Measurements from ENCODE around the gene PPM1J. TPM values are rescaled to one million over a fixed set of nuclear protein-coding genes. Genes with fewer than 3 reads are reported as not detected.

PPM1J gene
- total and polyA plus RNA-seq, 2 donors (not counting 1 experiment from before 2014, with no cell fraction given): 0.79 to 0.83 TPM

GRCh38 chr1:112761714-112762480, 46.8 kb upstream of the PPM1J start:
- no peak overlapping the region for H3K4me3 ChIP-seq (replicated peaks in 1 of 4; ENCODE audit: control extremely low read depth in 1 of 4, insufficient read depth in 1 of 4, low read depth in 3 of 4, low read length in 4 of 4)
- no peaks in the 10 kb centered on the region for H3K79me2 ChIP-seq (ENCODE audit: control insufficient read depth, insufficient read depth, low read length)
- no peak overlapping the region for H3K9ac ChIP-seq (ENCODE audit: insufficient read depth, low read length)
- H3K4me1 ChIP-seq (ENCODE audit: control insufficient read depth, extremely low read depth, insufficient read depth, low read length): no peaks in the 10 kb centered on the region
- TF ChIP-seq EZH2 (IDR thresholded peaks at IDR 0.05; ENCODE audit: low read length, missing control alignments): no peak
- TF ChIP-seq, protein P1, sequence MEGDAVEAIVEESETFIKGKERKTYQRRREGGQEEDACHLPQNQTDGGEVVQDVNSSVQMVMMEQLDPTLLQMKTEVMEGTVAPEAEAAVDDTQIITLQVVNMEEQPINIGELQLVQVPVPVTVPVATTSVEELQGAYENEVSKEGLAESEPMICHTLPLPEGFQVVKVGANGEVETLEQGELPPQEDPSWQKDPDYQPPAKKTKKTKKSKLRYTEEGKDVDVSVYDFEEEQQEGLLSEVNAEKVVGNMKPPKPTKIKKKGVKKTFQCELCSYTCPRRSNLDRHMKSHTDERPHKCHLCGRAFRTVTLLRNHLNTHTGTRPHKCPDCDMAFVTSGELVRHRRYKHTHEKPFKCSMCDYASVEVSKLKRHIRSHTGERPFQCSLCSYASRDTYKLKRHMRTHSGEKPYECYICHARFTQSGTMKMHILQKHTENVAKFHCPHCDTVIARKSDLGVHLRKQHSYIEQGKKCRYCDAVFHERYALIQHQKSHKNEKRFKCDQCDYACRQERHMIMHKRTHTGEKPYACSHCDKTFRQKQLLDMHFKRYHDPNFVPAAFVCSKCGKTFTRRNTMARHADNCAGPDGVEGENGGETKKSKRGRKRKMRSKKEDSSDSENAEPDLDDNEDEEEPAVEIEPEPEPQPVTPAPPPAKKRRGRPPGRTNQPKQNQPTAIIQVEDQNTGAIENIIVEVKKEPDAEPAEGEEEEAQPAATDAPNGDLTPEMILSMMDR (conservative IDR thresholded peaks at IDR 0.05 in 1 of 2, IDR thresholded peaks at IDR 0.05 in 1 of 2; ENCODE audit: low read depth in 1 of 2, low read length in 2 of 2): no peak
- H2AFZ ChIP-seq (ENCODE audit: low read length): no peak overlapping the region
- H4K20me1 ChIP-seq (ENCODE audit: control insufficient read depth, extremely low read depth, insufficient read depth, low read length): no peaks in the 10 kb centered on the region
- H3K9me3 ChIP-seq (ENCODE audit: control insufficient read depth, insufficient read depth, low read depth, low read length): no peaks in the 10 kb centered on the region
- H3K27ac ChIP-seq (ENCODE audit: insufficient read depth, low read length): no peak overlapping the region
- DNase-seq (ENCODE audit: low read depth in 2 of 2): no peak
- no peak overlapping the region for H3K4me2 ChIP-seq (ENCODE audit: extremely low read depth, insufficient read depth, low read length)
- no peaks in the 10 kb centered on the region for H3K36me3 ChIP-seq (ENCODE audit: control insufficient read depth, insufficient read depth, low read length)
- peaks cover 4% of the 10 kb centered on the region for H3K27me3 ChIP-seq (ENCODE audit: control insufficient read depth, insufficient read depth, low read length)

GRCh38 chr1:112759228-112759627, 44.1 kb upstream of the PPM1J start:
- Histone ChIP-seq H3K27me3 (ENCODE audit: control insufficient read depth, insufficient read depth, low read length) (peaks cover 4% of the 10 kb centered on the region), H3K9ac (ENCODE audit: insufficient read depth, low read length) (no peak overlapping the region), H2AFZ (ENCODE audit: low read length) (no peak overlapping the region), H3K4me2 (ENCODE audit: extremely low read depth, insufficient read depth, low read length) (no peak overlapping the region), H3K4me1 (ENCODE audit: control insufficient read depth, extremely low read depth, insufficient read depth, low read length) (no peaks in the 10 kb centered on the region), H3K79me2 (ENCODE audit: control insufficient read depth, insufficient read depth, low read length) (no peaks in the 10 kb centered on the region), H3K9me3 (ENCODE audit: control insufficient read depth, insufficient read depth, low read depth, low read length) (no peaks in the 10 kb centered on the region), H4K20me1 (ENCODE audit: control insufficient read depth, extremely low read depth, insufficient read depth, low read length) (no peaks in the 10 kb centered on the region), H3K4me3 (replicated peaks in 1 of 4; ENCODE audit: control extremely low read depth in 1 of 4, insufficient read depth in 1 of 4, low read depth in 3 of 4, low read length in 4 of 4) (no peak overlapping the region), H3K27ac (ENCODE audit: insufficient read depth, low read length) (no peak overlapping the region), H3K36me3 (ENCODE audit: control insufficient read depth, insufficient read depth, low read length) (no peaks in the 10 kb centered on the region)
- no peak for DNase-seq (ENCODE audit: low read depth in 2 of 2)
- TF ChIP-seq, protein P1 (conservative IDR thresholded peaks at IDR 0.05 in 1 of 2, IDR thresholded peaks at IDR 0.05 in 1 of 2; ENCODE audit: low read depth in 1 of 2, low read length in 2 of 2): no peak
- TF ChIP-seq EZH2 (IDR thresholded peaks at IDR 0.05; ENCODE audit: low read length, missing control alignments): no peak

DNA sequence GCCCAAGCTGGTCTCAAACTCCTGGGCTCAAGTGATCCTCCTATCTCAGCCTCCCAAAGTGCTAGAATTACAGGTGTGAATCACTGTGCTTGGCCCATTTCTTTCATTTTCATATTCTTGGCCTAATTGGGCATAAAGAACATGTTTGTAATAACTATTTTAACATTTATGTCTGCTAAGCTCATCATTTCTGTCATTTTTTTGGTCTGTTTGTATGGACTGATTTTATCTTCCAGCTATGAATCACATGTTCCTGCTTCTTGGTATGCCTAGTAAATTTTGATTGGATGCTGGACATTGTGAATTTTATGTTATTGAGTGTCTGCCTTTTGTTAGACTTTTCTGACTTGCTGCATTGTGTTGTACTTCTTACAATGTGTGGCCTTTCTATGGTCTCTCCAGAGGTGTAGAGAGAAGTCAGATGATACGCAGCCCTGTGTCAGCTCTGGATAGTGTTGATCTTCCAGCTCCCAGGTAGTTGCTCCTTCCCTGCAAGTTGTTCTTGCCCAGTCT, 39.0 kb upstream of the PPM1J start:
- Histone ChIP-seq H3K4me1 (ENCODE audit: control insufficient read depth, extremely low read depth, insufficient read depth, low read length) (no peaks in the 10 kb centered on the region), H3K79me2 (ENCODE audit: control insufficient read depth, insufficient read depth, low read length) (no peaks in the 10 kb centered on the region), H3K27me3 (ENCODE audit: control insufficient read depth, insufficient read depth, low read length) (peaks cover 4% of the 10 kb centered on the region), H2AFZ (ENCODE audit: low read length) (no peak overlapping the region), H3K9me3 (ENCODE audit: control insufficient read depth, insufficient read depth, low read depth, low read length) (no peaks in the 10 kb centered on the region), H3K4me2 (ENCODE audit: extremely low read depth, insufficient read depth, low read length) (no peak overlapping the region), H3K9ac (ENCODE audit: insufficient read depth, low read length) (no peak overlapping the region), H3K4me3 (replicated peaks in 1 of 4; ENCODE audit: control extremely low read depth in 1 of 4, insufficient read depth in 1 of 4, low read depth in 3 of 4, low read length in 4 of 4) (no peak overlapping the region), H3K36me3 (ENCODE audit: control insufficient read depth, insufficient read depth, low read length) (no peaks in the 10 kb centered on the region), H4K20me1 (ENCODE audit: control insufficient read depth, extremely low read depth, insufficient read depth, low read length) (no peaks in the 10 kb centered on the region), H3K27ac (ENCODE audit: insufficient read depth, low read length) (no peak overlapping the region)
- TF ChIP-seq, protein P1 (conservative IDR thresholded peaks at IDR 0.05 in 1 of 2, IDR thresholded peaks at IDR 0.05 in 1 of 2; ENCODE audit: low read depth in 1 of 2, low read length in 2 of 2): no peak
- TF ChIP-seq EZH2 (IDR thresholded peaks at IDR 0.05; ENCODE audit: low read length, missing control alignments): no peak
- no peak for DNase-seq (ENCODE audit: low read depth in 2 of 2)

All from fibroblast of lung (primary cell).